Embryonic facial prominence (tissue), 1 donor: ENCODE results near the gene GGA3.

Experiments
- DNase-seq: peaks from one replicate; pipeline ENCODE4 v3.0.0-alpha.2; 2016; ENCODE audit errors: extremely low spot score

The GGA3 gene

DNA sequence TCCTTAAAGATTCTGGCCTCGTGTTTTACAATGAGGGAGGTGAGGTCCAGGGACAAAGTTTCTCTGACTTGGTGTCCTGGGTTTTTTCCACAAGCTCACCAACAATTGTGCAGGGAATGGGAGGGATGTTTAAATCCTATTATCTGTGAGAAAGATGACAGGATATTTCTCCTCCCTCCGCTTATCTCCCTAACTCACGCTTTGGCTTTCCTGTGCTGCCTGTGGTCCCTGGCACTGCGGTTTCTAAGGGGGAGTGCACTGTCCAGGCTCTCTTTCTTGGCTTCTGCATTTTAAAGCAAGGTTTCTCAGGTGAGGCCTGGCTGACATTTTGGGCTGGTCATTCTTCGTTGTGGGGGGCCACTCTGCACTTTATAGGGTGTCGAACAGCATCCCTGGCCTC lies 16.4 kb downstream of the GGA3 start:
- no peak for DNase-seq

DNA sequence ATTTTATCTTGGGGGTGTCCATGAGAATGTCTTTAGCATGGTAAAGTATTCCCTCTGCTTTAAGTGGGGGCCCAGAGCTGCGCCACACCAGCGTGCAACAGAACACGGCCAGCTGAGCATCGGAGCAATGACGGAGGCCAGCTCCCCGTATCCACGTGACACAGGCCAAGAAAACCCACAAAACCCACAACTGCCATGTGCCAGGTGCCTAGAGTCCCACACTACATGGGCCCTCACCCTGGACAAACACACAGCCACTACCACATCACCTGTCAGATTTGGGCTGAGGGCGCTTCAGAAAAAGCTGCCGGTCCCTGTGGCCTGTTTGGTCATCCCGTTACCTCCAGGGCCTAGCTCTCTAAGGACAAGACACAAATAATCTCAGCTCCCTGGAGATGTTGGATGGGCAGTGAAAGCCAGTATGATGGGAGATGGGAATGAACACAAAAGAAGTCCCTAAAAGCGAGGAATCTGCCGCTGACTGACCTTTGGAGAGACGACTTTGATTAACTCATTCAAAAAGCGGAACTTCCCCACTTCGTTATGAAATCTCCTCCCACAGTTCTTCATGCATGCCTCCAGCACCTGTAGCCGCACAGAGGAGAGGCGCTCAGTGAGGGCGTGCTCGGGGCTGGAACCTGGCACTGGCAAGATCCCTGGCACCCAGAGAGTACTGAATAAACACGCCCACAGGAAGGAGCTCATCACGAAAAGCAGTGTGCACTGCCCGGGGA lies 17.1 kb downstream of the GGA3 start:
- DNase-seq, result no peak

DNA sequence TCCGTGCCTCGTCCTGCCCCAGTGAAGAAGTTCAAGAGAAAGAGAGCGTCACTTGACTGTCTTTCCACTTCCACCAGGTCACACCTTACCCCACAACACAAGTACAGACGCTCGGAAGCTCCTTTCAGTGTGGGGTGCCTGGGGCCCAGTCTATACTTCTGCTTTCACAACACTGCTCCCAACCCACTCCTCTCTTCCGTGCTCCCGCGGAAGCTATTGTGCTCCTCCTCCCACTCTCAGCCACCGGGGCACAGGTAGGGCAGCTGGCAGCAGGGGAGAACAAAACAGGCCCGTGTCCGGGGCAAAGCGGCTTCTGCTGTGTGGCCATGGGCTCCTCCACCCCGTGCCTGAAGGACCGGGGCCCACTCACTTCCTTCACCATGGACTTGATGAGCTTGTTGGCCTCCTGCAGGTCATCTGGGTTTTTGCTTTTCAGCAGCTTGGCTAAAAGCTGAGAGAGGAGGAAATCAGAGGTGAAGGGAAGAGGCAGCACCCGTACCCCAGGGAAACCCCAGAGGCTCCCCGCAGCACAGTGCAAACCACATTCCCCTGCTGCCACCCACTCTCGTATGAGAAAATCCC lies 18.9 kb downstream of the GGA3 start:
- DNase-seq, result no peak

DNA sequence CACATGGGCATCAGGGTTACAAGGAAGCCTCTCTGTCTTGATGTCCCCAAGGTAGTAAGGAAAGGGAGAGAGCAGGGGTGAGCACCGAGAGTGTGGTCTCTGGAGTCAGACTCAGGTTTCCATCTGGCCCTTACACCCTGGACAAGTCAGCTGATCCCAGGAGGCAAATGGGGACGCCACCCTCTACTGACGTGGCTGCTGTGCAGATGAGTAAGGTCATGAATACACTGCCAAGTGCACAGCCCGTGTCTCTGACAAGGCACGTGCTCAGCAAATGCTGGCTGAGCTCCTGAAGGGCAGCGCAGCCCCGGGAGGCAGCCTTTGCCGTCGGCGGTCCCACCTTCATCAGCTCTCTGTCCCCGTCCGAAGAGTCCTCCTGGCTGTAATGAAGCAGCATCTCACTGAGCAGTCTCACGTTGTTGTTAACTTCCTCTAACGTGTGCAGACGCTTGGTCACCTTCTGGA lies 19.4 kb downstream of the GGA3 start:
- no peak for DNase-seq

DNA sequence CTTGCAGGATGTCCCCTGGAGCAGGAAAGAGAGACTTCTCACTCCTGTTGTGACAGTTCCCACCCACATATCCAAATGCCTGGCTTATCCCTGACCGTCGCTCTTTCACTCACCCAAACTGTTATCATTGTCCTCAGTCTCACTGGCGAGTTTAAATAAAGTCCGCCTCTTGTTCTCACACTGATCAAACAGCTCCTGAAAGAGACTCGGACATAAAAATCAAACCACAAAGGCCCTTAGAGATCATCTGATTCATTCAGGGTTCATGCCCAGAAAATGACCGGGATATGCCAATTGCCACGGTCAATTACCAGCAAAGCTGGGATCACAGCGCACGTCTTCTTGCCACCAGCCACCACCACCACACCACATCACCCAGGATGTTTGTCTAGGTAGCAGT lies 19.9 kb downstream of the GGA3 start:
- DNase-seq, result no peak

DNA sequence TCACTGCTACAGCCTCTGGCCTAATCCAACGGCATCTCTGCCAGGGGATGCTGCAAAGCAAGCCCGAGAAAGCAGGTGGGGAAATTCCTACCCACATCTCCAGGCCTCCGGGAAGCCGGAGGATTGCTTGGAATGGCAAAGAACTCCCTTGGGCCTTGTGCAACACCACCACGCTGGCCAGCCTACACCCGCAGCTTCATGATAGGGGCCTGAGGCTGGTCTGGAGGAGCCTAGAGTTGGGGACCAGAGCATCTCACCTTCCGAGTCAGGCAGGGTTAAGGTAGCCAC lies 20.3 kb downstream of the GGA3 start:
- no peak for DNase-seq

DNA sequence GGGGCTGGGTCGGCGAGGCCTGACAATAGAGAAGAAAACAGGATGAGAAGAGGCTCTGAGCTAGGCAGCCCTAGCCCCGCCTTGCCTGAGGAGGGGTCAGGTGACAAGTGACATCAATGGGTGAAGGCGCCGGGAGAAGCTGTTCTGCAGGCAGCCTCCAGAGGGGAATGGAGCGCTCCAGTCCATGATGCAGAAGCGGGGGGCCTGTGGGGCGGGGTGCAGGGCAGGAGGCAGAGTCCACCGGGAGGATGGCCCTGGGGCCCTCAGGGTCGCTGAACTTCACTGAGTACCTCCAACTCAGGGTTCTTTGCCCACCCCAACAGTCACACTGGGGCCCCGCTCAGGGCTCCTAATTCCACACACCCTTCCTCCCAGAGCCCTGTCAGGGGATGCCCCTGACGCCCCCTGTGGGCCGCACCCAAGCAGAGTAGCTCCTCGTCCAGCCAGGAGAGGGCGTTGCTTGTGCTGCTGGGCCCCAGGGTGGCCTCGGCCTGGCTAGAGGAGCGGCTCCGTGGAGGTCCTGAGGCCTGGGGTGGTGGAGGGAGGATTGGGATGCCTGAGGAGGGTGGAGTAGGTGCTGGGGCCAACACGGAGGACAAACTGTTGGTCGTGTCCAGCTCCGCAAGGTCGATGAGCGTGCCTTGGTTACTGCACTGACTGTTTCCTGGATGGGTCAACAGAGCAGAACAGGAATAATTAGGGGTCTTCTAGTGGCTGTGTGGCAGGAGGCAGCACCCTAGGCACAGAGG lies 20.8 kb downstream of the GGA3 start:
- DNase-seq, result no peak

DNA sequence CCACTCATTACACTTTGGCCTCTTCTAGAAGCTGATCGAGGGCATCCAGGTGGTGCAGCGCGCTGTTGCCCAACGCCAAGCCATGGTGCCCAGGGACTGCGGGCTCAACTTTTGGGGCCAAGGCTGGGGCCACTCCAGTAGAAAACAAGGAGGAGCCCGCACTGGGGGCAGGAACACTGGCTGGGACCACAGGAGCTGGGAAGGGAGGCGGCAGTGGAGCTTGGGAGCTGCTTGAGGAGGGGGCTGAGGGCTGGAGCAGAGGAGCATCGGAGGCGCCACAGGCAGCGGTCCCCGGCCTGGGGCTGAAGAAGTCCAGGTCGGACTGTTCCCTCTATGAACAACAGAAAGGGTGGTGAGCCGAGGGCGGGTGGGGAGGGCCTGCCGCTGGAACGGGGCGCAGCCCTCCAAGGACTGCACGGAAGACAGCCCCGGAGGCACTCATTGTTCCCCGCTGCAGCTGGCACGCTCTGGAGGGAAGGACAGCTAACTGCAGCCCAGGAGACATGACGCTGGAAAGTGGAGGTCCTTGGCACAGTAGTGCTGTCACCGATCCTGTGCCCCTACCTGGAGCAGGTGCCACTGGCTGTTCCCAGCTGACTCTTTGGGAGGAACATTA lies 21.5 kb downstream of the GGA3 start:
- DNase-seq, result no peak

DNA sequence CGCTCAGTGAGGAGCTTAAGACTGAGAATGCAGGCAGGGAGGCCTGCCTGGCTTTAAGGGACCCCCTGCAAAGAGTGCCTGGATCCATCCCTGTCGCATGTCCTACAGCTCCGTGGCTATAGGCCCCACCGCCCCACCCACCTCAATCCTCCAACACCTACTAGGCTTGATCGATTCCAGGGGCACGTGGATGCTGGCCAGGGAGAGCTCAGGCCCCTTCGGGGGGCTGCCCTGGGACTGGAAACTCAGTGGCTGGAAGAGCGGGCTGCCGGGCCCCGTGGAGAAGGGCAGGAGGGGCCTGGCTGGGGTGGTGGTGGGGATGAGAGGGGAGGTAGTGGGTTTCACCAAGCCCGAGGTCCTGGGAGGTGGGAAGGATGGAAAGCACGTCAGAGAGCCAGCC lies 22.2 kb downstream of the GGA3 start:
- DNase-seq, result no peak

DNA sequence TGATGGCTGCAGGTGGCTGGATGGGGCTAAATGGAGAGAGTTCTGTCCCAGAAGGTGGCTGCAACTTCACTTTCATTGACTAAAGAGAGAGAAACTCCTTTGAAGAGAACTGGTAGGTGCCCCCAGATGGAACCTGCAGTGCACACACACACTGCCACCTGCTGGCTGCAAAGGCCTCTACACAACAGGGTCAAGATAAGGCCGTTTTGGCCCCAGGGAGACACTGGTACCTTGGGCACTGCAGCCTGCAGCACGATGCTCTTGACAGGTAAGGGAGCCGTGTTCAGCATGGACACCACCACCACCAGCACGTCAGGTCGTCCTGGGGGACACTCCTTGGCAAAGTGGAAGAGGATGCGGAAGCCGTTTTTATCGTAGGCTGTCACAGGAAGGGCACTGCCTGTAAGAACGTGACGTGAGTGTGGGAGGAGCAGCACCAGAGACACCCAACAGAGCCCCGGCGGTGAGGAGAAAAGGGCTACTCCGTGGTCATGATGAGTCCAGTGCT lies 22.7 kb downstream of the GGA3 start:
- DNase-seq, result no peak

DNA sequence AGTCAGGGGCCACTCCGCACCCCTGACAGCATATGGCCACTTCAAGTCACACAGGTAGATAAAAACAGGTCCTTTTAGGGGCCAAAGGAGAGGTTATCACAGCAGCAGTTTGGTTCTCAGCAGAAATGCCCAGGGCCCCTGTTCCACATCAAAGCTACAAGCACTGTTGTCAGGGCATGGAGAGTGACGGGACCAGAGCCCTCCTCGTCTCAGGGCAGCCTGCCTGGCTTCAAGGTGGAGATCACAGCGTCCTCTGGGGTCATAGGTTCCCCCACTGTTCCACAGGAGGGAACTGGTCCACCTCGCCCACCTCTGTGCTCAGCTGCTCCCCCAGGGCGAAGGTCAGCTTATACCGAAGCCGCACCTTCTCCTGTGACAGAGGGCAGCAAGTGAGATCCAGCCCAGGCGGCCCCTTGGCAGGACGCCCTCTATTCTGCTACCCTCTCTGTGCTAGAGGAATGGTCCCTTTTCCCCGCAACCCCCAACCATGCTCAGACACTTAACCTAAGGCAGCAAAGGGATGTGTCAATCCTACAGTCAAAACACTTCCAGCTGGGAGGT lies 23.3 kb downstream of the GGA3 start:
- no peak for DNase-seq

DNA sequence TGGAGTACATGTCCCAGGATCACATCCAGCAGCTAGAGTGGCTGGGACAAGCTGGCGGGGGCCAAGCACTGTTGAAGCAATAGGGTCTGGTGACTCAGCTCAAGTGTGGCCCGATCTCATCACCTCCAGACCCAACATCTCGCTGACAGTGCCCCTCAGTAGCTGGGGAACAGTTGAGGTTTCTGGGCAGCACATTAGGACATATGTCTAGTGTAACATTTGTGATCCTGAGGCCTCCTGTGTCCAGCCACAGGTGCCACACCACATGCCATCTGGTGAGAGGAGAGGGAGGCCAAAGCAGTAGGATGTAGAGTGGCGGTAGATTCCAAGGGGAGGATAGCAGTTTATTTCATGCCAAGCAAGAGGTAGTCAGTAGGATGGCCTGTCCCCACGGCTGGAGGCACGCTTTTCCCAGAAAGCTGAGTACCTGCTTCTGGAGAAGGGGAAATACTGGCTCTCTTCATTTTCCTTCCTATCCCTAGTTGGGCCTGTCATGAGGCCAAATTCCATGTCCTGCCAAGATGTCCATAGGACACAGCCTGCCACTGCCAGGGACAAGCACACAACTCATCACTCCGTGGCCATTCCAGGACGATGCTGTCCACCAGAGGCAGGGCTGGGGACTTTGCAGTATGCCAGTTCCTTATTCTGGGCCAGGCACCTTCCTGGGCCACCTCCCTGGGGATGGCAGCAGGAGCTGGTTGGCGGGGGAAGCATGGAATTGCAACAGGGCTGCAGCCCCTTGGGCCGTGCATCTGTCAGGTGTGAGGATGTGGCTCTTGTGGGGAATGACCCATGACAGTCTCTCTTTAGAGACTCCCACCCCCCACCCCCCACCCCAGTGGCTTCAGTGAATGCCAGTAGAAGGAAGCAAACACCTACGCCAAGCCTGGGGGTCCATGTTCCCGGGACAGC lies 24.0 kb downstream of the GGA3 start:
- no peak for DNase-seq

DNA sequence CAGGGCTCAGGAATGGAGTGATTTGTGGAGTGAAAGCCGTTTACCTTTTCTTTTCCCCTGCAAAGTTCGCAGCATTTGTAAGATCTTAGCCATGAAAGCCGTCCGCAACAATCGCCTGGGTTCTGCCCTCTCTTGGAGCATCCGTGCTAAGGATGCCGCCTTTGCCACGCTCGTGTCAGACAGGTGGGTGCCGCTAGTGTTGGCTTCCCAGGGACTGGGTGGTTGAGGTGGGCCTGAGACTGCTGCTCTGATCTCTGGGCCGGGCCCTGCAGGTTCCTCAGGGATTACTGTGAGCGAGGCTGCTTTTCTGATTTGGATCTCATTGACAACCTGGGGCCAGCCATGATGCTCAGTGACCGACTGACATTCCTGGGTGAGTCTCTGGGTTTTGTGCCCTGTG lies 28.6 kb downstream of the GGA3 start:
- no peak for DNase-seq

DNA sequence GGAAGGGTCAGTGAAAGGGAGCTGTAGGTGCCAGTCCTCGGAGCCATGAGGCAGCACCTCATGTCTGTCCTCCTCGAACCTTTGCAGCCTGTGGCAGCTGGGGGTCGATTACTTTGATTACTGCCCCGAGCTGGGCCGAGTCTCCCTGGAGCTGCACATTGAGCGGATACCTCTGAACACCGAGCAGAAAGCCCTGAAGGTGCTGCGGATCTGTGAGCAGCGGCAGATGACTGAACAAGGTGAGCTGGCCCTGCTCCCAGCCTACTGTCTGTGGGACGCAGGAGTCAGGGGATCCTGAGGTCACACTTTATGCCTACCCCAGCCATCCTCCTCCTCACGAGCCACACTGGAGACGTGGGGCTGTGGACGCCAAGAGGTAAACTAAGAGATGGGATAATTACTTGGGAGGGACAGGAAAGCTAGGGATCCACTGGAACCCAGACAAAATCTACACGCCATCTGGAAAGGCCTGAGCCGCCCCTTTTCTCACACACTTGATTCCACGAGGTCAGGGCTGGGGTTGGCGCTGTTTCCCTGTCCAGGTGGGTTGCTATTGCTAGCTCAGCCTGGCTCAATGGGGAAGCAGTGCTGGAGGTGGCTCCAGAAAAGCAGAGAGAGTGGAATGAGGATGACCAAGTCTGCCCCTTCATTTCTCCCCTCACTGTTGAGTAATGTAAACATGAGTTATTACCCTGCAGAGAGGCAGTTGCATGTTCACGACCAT lies 29.5 kb downstream of the GGA3 start:
- no peak for DNase-seq

DNA sequence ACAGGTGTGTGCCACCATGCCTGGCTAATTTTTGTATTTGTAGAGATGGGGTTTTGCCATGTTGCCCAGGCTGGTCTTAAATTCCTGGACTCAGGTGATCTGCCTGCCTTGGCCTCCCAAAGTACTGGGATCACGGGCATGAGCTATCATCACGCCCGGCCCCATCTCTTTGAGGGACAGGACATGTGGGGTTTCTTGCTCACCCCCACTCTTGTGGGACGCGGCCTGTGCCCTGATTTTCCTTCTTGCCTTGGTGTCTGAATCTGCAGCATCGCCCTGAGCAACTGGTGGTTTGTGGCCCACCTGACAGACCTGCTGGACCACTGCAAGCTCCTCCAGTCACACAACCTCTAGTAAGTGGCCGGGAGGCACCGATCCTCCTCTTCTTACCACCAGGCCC lies 30.3 kb downstream of the GGA3 start:
- no peak for DNase-seq

DNA sequence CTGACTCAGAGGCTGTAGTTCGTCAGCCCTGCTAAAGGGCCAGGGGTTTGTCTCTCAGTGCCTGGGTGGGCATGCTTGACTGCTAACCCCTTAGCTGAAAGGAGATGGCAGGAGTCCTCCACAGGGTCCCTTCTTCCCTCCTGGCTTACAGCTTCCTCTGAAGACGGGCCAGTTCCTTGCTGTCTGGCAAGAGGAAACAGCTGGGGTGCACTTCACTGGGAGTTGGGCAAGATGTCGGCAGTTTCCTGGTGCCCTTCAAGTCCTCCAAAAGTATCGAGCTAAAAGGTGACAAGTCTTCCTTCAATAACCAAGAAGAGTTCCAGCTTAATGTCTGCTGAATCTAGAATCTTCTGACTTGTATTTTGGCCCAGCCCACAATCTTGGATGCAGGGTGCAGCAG lies 32.6 kb downstream of the GGA3 start:
- no peak for DNase-seq

DNA sequence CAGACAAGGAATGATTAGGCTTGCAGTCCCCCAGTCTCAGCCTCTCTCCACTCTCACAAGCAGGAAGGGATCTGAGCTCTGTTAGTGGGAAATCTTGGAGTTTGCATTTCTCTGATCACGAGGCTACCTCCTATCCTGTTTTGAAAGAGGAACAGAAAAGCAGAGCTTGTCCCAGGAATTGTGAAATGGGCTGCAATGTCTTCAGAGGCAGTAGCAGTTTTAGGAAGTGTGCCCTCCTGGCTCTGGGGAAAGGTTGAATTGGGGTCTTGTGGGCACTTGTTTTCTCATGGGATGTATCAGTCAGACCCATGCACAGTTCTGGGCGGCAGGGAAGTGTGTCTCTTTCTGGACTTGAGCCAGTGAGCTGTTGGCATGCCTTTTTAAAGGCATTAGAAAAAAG lies 33.1 kb downstream of the GGA3 start:
- no peak for DNase-seq

DNA sequence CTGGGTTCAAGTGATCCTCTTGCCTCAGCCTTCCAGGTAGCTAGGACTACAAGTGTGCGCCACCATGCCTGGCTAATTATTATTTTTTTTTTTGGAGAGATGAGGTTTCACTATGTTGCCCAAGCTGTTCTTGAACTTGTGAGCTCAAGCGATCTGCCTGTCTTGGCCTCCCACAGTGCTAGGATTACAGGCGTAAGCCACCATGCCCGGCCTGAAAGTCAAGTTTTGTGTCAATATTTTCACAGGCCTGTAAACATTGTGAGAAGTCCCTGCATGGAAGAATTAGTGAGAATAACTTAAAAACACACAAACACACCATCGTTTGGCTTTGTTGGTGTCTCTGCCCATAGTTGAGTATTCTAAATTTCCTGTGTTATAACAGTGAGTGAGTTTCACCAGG lies 33.7 kb downstream of the GGA3 start:
- no peak for DNase-seq

DNA sequence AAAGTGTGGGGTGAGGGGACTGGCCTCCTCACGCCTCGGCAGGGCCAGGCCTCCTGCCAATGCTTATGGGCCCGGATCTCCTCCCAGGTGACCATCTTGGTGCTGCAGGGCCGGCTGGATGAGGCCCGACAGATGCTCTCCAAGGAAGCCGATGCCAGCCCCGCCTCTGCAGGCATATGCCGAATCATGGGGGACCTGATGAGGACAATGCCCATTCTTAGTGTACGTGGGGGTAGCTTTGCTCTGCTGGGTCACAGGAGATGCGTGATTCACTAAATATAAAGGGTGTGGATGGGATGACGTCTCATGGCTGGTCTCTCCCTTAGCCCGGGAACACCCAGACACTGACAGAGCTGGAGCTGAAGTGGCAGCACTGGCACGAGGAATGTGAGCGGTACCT lies 36.4 kb downstream of the GGA3 start:
- no peak for DNase-seq

DNA sequence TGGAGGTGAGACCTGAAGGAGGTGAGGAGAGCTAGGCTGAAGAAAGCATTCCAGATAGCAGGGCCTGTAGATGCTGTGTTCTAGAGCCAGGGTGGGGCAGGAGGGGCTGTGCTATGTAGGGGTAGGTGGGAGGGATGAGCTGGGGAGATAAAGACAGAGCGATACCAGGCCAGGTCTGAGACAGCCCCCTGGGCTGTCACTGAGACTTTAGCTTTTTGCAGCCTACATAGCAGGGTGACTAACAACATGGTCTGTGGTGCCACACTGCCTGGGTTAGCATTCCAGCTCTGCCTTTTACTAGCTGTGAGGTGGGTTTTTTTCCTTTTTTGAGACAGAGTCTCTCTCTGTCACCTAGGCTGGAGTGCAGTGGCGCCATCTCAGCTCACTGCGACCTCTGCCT lies 41.6 kb downstream of the GGA3 start:
- no peak for DNase-seq

DNA sequence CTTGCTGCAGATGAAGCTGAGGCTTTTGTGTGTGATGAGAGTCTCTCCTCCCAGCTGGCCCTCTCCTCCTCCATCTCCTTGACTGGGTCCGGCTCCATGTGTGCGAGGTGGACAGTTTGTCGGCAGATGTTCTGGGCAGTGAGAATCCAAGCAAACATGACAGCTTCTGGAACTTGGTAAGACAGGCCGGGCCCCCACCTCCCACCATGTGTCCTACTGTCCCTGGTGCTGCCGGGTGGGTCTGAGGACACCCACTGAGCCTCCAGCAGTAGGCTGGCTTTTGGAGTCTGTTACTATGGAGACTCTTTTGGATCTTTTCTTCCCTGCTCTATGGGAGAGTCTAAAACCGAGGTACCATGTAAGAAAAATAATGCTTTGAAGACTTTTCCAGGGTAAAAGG lies 43.3 kb downstream of the GGA3 start:
- DNase-seq, result no peak
